GM19023 (cell line): Measurements from ENCODE around the gene BNC2.

Experiments used
- ATAC-seq: cut with Tn5 transposase; IDR thresholded peaks from one replicate; pipeline ENCODE4 v1.9.1; 2021; ENCODE audit warnings: mild to moderate bottlenecking, moderate library complexity; ENCODE audit not compliant: unreplicated experiment

Gene BNC2

GRCh38 chr9:16817002-16817401 is 53.5 kb downstream of the BNC2 start:
- ATAC-seq: no peak

- ATAC-seq: no peak
These were observed 54.5 kb downstream of the BNC2 start for GRCh38 chr9:16816011-16816410.

GRCh38 chr9:16815079-16815478 is 55.4 kb downstream of the BNC2 start:
- no peak for ATAC-seq

GRCh38 chr9:16813838-16814237 is 56.6 kb downstream of the BNC2 start:
- ATAC-seq: no peak

GRCh38 chr9:16811987-16812685 is 58.3 kb downstream of the BNC2 start:
- no peak for ATAC-seq

GRCh38 chr9:16809912-16810610 is 60.4 kb downstream of the BNC2 start:
- ATAC-seq: no peak

GRCh38 chr9:16806674-16807073 is 63.8 kb downstream of the BNC2 start:
- ATAC-seq: no peak

- no peak for ATAC-seq
These were observed 66.8 kb downstream of the BNC2 start for GRCh38 chr9:16803648-16804047.

- ATAC-seq: no peak
These were observed 68.5 kb downstream of the BNC2 start for GRCh38 chr9:16801871-16802466.

GRCh38 chr9:16796304-16796825 is 74.1 kb downstream of the BNC2 start:
- ATAC-seq: no peak

GRCh38 chr9:16794871-16795639 is 75.4 kb downstream of the BNC2 start:
- ATAC-seq: no peak

- ATAC-seq: no peak
These were observed 76.4 kb downstream of the BNC2 start for GRCh38 chr9:16794103-16794502.

- ATAC-seq: no peak
These were observed 82.7 kb downstream of the BNC2 start for GRCh38 chr9:16787724-16788123.

- no peak for ATAC-seq
These were observed 86.5 kb downstream of the BNC2 start for GRCh38 chr9:16784002-16784401.

- ATAC-seq: no peak
These were observed 88.0 kb downstream of the BNC2 start for GRCh38 chr9:16782490-16782889.

- ATAC-seq: no peak
These were observed 95.1 kb downstream of the BNC2 start for GRCh38 chr9:16775330-16775729.

- no peak for ATAC-seq
These were observed 96.9 kb downstream of the BNC2 start for GRCh38 chr9:16773617-16774016.

- no peak for ATAC-seq
These were observed 97.4 kb downstream of the BNC2 start for GRCh38 chr9:16773116-16773515.

- no peak for ATAC-seq
These were observed 99.1 kb downstream of the BNC2 start for GRCh38 chr9:16771356-16771755.

GRCh38 chr9:16769291-16769690 is 101.2 kb downstream of the BNC2 start:
- ATAC-seq: no peak

GRCh38 chr9:16768816-16769215 is 101.7 kb downstream of the BNC2 start:
- no peak for ATAC-seq
